Osteocyte (in vitro differentiated cells): ENCODE results near the gene ENKUR. TPM values are rescaled to one million over a fixed set of nuclear protein-coding genes. Genes with fewer than 3 reads are reported as not detected.

ENCODE experiments used
- DNase-seq: peaks from one replicate; pipeline ENCODE4 v3.0.0; 2021; ENCODE audit warnings: mixed read lengths; ENCODE audit not compliant: unreplicated experiment; ENCODE audit errors: extremely low spot score
- H3K27ac Mint-ChIP-seq: one replicate; pipeline ENCODE4 v1.8.0; 2021; ENCODE audit warnings: mild to moderate bottlenecking, mixed read lengths; ENCODE audit not compliant: unreplicated experiment
- H3K27me3 Mint-ChIP-seq: one replicate; pipeline ENCODE4 v1.8.0; 2021; ENCODE audit warnings: mixed read lengths; ENCODE audit not compliant: unreplicated experiment
- H3K36me3 Mint-ChIP-seq: one replicate; pipeline ENCODE4 v1.8.0; 2021; ENCODE audit warnings: mixed read lengths; ENCODE audit not compliant: unreplicated experiment
- H3K4me1 Mint-ChIP-seq: one replicate; pipeline ENCODE4 v1.8.0; 2021; ENCODE audit warnings: mixed read lengths; ENCODE audit not compliant: unreplicated experiment
- H3K4me3 Mint-ChIP-seq: one replicate; pipeline ENCODE4 v1.8.0; 2021; ENCODE audit warnings: mild to moderate bottlenecking, moderate library complexity, mixed read lengths; ENCODE audit not compliant: unreplicated experiment
- H3K9me3 Mint-ChIP-seq: one replicate; pipeline ENCODE4 v1.8.0; 2021; ENCODE audit warnings: mixed read lengths; ENCODE audit not compliant: unreplicated experiment
- total RNA-seq: library from RNA; stranded (reverse); gene quantifications from 2 replicates; pipeline ENCODE4 v1.2.1, GENCODE V29; 2021
- TF ChIP-seq, protein P1 (sequence below): fragments of 200-600 bp; sonication (generic); IDR thresholded peaks from 2 replicates; pipeline ENCODE4 v1.5.0; 2021; ENCODE audit warnings: antibody characterized with exemption, mild to moderate bottlenecking, moderate library complexity

Gene ENKUR
- total RNA-seq, 1 donor from 2014 or later, result 0.62 TPM

DNA sequence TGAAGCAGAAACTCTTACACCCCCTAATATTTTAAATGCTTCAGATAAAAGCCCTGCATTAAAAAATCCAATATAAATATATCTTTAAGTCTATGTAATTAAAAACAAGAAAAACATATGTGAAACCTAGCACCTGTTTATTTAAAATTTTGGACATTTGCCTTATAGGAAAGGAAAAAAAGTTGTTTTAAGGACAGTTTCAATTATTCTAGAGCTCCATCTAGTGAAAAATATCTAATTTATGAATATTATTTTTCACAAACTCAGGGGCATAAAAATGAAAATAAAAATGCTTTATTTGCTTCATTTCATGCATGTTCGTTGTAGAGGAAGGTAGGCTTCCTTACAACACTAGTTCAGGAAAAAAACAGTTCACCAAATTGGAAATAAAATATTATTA lies 26.1 kb downstream of the ENKUR start:
- H3K36me3 Mint-ChIP-seq, result no peaks in the 10 kb centered on the region
- no peaks in the 10 kb centered on the region for H3K27me3 Mint-ChIP-seq

DNA sequence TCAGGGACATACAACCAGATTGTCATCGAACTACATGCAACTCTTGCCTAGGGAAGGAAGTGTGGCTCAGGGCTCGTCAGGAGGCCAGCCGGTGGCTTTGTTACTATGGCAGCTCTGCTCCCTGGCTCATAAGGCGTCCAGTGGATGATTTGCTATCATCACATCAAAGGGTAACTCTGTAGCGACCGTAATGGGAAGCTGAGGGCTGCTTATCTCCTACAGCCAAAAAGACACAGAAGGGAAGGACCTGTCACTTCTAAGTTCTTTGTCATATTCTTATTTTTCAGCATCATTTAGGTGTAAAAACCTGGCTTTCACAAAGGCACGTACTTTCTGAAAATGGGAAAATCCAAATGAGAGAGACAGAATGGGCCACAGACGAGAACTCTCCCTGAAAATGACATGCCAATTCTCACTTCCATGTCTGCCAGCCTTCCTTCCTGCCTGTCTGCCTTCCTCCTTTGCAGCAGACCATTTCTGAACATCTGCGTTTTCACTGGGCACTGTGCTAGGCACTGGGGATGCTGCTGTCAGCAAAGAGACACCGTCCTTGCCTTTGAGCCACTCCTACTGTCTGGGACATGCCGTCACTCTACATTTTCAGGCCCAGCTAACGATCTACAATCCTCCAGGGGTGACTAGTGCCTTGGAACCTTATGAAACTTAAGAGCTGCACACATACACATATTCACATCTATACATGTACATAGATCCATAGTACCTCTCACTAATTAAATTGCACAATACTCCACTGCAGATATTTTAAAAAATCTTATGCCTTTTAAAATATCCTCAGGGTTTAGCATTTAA lies 26.9 kb downstream of the ENKUR start:
- no peak for DNase-seq

More for the DNA sequence above, 26.1 kb downstream of the ENKUR start:
- TF ChIP-seq, protein P1, sequence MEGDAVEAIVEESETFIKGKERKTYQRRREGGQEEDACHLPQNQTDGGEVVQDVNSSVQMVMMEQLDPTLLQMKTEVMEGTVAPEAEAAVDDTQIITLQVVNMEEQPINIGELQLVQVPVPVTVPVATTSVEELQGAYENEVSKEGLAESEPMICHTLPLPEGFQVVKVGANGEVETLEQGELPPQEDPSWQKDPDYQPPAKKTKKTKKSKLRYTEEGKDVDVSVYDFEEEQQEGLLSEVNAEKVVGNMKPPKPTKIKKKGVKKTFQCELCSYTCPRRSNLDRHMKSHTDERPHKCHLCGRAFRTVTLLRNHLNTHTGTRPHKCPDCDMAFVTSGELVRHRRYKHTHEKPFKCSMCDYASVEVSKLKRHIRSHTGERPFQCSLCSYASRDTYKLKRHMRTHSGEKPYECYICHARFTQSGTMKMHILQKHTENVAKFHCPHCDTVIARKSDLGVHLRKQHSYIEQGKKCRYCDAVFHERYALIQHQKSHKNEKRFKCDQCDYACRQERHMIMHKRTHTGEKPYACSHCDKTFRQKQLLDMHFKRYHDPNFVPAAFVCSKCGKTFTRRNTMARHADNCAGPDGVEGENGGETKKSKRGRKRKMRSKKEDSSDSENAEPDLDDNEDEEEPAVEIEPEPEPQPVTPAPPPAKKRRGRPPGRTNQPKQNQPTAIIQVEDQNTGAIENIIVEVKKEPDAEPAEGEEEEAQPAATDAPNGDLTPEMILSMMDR, result peak; percentile 61
- no peak overlapping the region for H3K27ac Mint-ChIP-seq
- DNase-seq, result no peak
- peaks cover 6% of the 10 kb centered on the region for H3K4me1 Mint-ChIP-seq
- H3K9me3 Mint-ChIP-seq, result no peaks in the 10 kb centered on the region
- H3K4me3 Mint-ChIP-seq, result no peak overlapping the region

DNA sequence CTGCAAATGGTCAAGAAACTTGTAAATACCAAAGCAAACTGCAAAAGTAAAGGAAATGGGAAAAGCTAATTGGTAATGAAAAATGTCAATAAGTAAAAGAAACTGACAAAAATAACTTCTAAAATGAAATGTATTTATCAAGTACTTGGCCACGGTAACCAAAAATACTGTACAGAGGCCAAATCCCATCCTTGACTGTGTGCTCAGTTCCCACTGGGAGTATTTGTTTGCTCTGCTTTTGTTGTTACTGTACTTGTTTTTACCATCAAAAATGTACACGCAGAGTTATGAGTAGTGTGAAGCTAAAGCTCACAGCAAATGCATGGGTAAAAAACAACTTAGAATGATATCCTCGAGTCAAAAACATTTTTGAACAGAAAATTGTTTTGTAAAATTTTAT lies 31.1 kb downstream of the ENKUR start:
- TF ChIP-seq, protein P1, result no peak
- no peak for DNase-seq
- no peak overlapping the region for H3K4me3 Mint-ChIP-seq
- no peaks in the 10 kb centered on the region for H3K9me3 Mint-ChIP-seq
- peaks cover 4% of the 10 kb centered on the region for H3K27me3 Mint-ChIP-seq
- H3K4me1 Mint-ChIP-seq, result peaks cover 2% of the 10 kb centered on the region
- no peak overlapping the region for H3K27ac Mint-ChIP-seq
- H3K36me3 Mint-ChIP-seq, result no peaks in the 10 kb centered on the region

More for the DNA sequence above, 26.9 kb downstream of the ENKUR start:
- Mint-ChIP-seq H3K9me3 (no peaks in the 10 kb centered on the region), H3K27me3 (no peaks in the 10 kb centered on the region), H3K36me3 (no peaks in the 10 kb centered on the region), H3K4me1 (peaks cover 6% of the 10 kb centered on the region), H3K4me3 (no peak overlapping the region), H3K27ac (no peak overlapping the region)
- TF ChIP-seq, protein P1, result no peak

DNA sequence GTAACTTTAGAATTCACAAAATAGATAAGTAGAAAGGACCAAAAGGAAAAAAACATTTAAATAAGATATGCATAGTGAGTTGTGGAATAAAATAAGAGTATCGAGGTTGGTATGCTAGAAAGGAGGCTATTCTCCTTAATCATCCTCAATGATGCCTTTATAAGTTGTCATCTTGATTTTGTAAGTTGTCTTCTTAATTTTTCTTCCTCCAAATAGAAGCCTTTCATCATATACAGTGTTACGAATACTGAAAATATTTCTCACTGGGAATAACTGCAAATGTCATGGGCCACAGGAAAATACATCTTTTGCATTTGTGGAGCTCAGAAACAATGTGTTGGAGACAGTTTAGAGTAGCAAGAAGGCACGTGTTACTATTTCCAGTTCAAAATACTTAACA lies 32.0 kb downstream of the ENKUR start:
- Mint-ChIP-seq H3K27ac (no peak overlapping the region), H3K9me3 (no peaks in the 10 kb centered on the region), H3K4me1 (peaks cover 2% of the 10 kb centered on the region), H3K27me3 (peaks cover 9% of the 10 kb centered on the region), H3K4me3 (no peak overlapping the region), H3K36me3 (no peaks in the 10 kb centered on the region)
- TF ChIP-seq, protein P1, result no peak
- no peak for DNase-seq

DNA sequence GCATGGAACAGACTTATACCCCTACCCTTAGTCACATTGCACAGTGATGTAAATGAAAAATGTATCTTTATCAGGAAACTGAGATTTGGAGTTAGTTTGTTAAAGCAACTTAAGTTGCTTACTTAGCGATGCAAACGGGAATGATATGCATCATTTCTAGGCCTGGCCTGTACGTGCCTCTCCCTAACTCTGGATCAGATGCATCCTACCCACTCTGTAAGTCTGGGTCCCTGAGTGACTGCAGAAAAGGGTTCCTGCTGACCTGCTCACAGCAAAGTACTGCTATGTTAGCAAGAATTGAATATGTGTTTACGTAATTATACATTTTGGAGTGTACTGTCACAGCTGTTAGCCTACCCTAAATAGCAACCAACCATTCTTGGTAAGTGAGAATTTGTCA lies 32.8 kb downstream of the ENKUR start:
- peaks cover 2% of the 10 kb centered on the region for H3K4me1 Mint-ChIP-seq
- H3K27me3 Mint-ChIP-seq, result peaks cover 15% of the 10 kb centered on the region
- H3K9me3 Mint-ChIP-seq, result no peaks in the 10 kb centered on the region

More for the DNA sequence above, 32.8 kb downstream of the ENKUR start:
- no peak overlapping the region for H3K4me3 Mint-ChIP-seq
- no peaks in the 10 kb centered on the region for H3K36me3 Mint-ChIP-seq
- DNase-seq, result no peak
- H3K27ac Mint-ChIP-seq, result no peak overlapping the region
- TF ChIP-seq, protein P1, result no peak
